ENCODE data around the gene TSSK1B. TPM values are rescaled to one million over a fixed set of nuclear protein-coding genes. Genes with fewer than 3 reads are reported as not detected.

Gene TSSK1B
- total and polyA plus RNA-seq, 2 experiments from 2014 or later = 0.52 TPM; not detected in 1

GRCh38 chr5:113421693-113422092, 13.1 kb downstream of the TSSK1B start:
- Histone ChIP-seq H3F3A (replicated peaks; ENCODE audit: low read depth) (no peaks in the 10 kb centered on the region), H3K27ac (ENCODE audit: low read depth) (no peak overlapping the region), H2AFZ (no peak overlapping the region), H4K20me1 (replicated peaks; ENCODE audit: insufficient read depth) (no peaks in the 10 kb centered on the region), H3K79me2 (replicated peaks; ENCODE audit: insufficient read depth) (no peaks in the 10 kb centered on the region), H3K4me2 (no peak overlapping the region), H3K4me3 (no peak overlapping the region), H3K27me3 (ENCODE audit: insufficient read depth) (no peaks in the 10 kb centered on the region), H3K9me2 (ENCODE audit: insufficient read depth) (no peaks in the 10 kb centered on the region), H3K4me1 (ENCODE audit: insufficient read depth) (no peaks in the 10 kb centered on the region), H3K36me3 (ENCODE audit: insufficient read depth) (no peaks in the 10 kb centered on the region)
- DNase-seq (ENCODE audit: low spot score) (no peak), ATAC-seq (no peak)
- H3K4me3 Mint-ChIP-seq = no peak overlapping the region
- no peaks in the 10 kb centered on the region for H3K36me3 Mint-ChIP-seq (ENCODE audit: low read depth)
- no peak overlapping the region for H3K27ac Mint-ChIP-seq
- no peak for TF ChIP-seq CREB1 (CRISPR knock-in tag; IDR thresholded peaks at IDR 0.05; ENCODE audit: low read depth)
- TF ChIP-seq, protein P1, sequence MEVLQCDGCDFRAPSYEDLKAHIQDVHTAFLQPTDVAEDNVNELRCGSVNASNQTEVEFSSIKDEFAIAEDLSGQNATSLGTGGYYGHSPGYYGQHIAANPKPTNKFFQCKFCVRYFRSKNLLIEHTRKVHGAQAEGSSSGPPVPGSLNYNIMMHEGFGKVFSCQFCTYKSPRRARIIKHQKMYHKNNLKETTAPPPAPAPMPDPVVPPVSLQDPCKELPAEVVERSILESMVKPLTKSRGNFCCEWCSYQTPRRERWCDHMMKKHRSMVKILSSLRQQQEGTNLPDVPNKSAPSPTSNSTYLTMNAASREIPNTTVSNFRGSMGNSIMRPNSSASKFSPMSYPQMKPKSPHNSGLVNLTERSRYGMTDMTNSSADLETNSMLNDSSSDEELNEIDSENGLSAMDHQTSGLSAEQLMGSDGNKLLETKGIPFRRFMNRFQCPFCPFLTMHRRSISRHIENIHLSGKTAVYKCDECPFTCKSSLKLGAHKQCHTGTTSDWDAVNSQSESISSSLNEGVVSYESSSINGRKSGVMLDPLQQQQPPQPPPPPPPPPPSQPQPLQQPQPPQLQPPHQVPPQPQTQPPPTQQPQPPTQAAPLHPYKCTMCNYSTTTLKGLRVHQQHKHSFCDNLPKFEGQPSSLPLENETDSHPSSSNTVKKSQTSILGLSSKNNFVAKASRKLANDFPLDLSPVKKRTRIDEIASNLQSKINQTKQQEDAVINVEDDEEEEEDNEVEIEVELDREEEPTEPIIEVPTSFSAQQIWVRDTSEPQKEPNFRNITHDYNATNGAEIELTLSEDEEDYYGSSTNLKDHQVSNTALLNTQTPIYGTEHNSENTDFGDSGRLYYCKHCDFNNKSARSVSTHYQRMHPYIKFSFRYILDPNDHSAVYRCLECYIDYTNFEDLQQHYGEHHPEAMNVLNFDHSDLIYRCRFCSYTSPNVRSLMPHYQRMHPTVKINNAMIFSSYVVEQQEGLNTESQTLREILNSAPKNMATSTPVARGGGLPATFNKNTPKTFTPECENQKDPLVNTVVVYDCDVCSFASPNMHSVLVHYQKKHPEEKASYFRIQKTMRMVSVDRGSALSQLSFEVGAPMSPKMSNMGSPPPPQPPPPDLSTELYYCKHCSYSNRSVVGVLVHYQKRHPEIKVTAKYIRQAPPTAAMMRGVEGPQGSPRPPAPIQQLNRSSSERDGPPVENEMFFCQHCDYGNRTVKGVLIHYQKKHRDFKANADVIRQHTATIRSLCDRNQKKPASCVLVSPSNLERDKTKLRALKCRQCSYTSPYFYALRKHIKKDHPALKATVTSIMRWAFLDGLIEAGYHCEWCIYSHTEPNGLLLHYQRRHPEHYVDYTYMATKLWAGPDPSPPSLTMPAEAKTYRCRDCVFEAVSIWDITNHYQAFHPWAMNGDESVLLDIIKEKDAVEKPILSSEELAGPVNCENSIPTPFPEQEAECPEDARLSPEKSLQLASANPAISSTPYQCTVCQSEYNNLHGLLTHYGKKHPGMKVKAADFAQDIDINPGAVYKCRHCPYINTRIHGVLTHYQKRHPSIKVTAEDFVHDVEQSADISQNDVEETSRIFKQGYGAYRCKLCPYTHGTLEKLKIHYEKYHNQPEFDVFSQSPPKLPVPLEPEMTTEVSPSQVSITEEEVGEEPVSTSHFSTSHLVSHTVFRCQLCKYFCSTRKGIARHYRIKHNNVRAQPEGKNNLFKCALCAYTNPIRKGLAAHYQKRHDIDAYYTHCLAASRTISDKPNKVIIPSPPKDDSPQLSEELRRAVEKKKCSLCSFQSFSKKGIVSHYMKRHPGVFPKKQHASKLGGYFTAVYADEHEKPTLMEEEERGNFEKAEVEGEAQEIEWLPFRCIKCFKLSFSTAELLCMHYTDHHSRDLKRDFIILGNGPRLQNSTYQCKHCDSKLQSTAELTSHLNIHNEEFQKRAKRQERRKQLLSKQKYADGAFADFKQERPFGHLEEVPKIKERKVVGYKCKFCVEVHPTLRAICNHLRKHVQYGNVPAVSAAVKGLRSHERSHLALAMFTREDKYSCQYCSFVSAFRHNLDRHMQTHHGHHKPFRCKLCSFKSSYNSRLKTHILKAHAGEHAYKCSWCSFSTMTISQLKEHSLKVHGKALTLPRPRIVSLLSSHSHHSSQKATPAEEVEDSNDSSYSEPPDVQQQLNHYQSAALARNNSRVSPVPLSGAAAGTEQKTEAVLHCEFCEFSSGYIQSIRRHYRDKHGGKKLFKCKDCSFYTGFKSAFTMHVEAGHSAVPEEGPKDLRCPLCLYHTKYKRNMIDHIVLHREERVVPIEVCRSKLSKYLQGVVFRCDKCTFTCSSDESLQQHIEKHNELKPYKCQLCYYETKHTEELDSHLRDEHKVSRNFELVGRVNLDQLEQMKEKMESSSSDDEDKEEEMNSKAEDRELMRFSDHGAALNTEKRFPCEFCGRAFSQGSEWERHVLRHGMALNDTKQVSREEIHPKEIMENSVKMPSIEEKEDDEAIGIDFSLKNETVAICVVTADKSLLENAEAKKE (CRISPR knock-in tag; IDR thresholded peaks at IDR 0.05) = no peak
- TF ChIP-seq ETS1 (IDR thresholded peaks at IDR 0.05) = no peak
- TF ChIP-seq ZNF114 (CRISPR knock-in tag; IDR thresholded peaks at IDR 0.05) = no peak
- TF ChIP-seq EZH2phosphoT487 (IDR thresholded peaks at IDR 0.05; ENCODE audit: unreplicated experiment) = no peak
- TF ChIP-seq STAT1 (IDR thresholded peaks at IDR 0.05; ENCODE audit: unreplicated experiment) = no peak
- no peak for TF ChIP-seq POLR2AphosphoS5 (IDR thresholded peaks at IDR 0.05; ENCODE audit: low read depth)
- H3K4me1 Mint-ChIP-seq = no peaks in the 10 kb centered on the region
- no peaks in the 10 kb centered on the region for H3K9me3 Mint-ChIP-seq
- peaks cover 2% of the 10 kb centered on the region for H3K27me3 Mint-ChIP-seq (ENCODE audit: insufficient read depth, low read depth, poor library complexity)

All from GM23338 (cell line).